ENCODE results near the gene ZMYM2. TPM values are rescaled to one million over a fixed set of nuclear protein-coding genes. Genes with fewer than 3 reads are reported as not detected.
"Not testable (repeated sequence)": the region's sequence is repeated elsewhere in the genome, so short reads cannot be mapped to it uniquely, and the experiment has no call there.

The ZMYM2 gene
- total RNA-seq, 2 donors from 2014 or later: 35.7 to 48.1 TPM

DNA sequence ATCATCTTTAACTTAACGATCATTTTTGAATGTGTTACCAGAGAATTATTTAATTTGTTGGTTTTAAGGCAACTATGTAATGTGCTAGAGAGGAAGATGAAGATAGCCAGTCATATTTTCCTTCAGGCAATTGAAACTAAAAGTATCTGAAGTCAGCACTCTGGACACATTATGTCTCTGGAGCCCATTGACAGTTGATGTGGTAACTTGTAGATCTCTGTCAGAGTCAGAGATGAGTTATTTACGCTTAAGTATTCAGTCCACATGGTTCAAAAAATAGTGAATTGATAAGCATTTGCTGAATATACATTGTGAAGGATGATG, 2.1 kb downstream of the ZMYM2 start:
- no peaks in the 10 kb centered on the region for H3K36me3 ChIP-seq
- no peaks in the 10 kb centered on the region for H3K9me3 ChIP-seq
- H3K27ac ChIP-seq: peak overlapping the region; percentile 5 to 100
- no peak for DNase-seq (ENCODE audit: low spot score)
- peaks cover 0 to 45% of the 10 kb centered on the region in 2 donors for H3K4me1 ChIP-seq
- TF ChIP-seq, protein P1, sequence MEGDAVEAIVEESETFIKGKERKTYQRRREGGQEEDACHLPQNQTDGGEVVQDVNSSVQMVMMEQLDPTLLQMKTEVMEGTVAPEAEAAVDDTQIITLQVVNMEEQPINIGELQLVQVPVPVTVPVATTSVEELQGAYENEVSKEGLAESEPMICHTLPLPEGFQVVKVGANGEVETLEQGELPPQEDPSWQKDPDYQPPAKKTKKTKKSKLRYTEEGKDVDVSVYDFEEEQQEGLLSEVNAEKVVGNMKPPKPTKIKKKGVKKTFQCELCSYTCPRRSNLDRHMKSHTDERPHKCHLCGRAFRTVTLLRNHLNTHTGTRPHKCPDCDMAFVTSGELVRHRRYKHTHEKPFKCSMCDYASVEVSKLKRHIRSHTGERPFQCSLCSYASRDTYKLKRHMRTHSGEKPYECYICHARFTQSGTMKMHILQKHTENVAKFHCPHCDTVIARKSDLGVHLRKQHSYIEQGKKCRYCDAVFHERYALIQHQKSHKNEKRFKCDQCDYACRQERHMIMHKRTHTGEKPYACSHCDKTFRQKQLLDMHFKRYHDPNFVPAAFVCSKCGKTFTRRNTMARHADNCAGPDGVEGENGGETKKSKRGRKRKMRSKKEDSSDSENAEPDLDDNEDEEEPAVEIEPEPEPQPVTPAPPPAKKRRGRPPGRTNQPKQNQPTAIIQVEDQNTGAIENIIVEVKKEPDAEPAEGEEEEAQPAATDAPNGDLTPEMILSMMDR (IDR thresholded peaks at IDR 0.05): no peak
- H3K27me3 ChIP-seq: no peaks in the 10 kb centered on the region
- H3K4me3 ChIP-seq: peak overlapping the region in 1 of 2 donors; percentile 88

DNA sequence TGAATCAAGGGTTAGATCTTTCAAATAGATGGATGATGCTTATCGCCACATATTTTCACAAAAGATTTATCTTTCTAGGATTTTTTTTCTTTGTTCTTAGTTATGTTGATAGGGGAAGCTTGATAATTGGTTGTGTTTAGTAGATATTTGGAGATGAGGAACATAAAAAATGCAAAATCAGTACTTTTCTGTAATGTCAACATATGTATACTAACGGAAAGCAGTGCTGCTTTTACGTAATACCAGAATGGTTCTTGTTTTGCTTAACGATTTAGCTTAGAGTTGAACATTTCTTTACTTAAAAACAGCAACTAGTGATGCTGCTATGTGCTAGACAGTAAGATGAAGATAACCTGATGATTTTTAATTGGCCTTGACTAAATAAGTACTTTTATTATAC, 3.0 kb downstream of the ZMYM2 start:
- TF ChIP-seq, protein P1 (IDR thresholded peaks at IDR 0.05): no peak
- no peak overlapping the region for H3K4me3 ChIP-seq
- H3K27me3 ChIP-seq: no peaks in the 10 kb centered on the region
- DNase-seq (ENCODE audit: low spot score): no peak
- H3K36me3 ChIP-seq: peaks cover 4% of the 10 kb centered on the region
- no peak overlapping the region for H3K27ac ChIP-seq
- peaks cover 0 to 45% of the 10 kb centered on the region in 2 donors for H3K4me1 ChIP-seq
- H3K9me3 ChIP-seq: no peaks in the 10 kb centered on the region

DNA sequence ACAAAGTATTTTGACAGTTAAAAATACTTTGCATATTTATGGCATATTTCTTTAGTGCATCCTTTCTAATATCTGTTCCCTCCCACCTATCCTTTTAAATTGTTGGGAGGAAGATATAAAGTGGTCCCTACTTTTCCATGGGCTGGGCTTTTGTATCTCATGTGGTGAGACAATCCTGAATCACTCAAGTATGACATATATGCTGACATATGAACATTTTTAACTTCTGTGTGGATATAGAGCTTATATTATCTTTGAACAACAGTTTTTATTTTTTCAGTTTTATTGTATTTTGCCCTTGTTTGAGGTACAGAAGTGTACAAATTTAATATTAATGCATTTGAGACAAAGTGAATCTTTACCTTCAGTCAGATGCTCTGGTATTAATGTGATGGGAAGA, 3.4 kb downstream of the ZMYM2 start:
- TF ChIP-seq, protein P1 (IDR thresholded peaks at IDR 0.05): no peak
- DNase-seq (ENCODE audit: low spot score): no peak
- Histone ChIP-seq H3K36me3 (peaks cover 7% of the 10 kb centered on the region), H3K27ac (no peak overlapping the region), H3K4me3 (no peak overlapping the region), H3K9me3 (no peaks in the 10 kb centered on the region), H3K27me3 (no peaks in the 10 kb centered on the region), H3K4me1 (peaks cover 0 to 45% of the 10 kb centered on the region in 2 donors)

DNA sequence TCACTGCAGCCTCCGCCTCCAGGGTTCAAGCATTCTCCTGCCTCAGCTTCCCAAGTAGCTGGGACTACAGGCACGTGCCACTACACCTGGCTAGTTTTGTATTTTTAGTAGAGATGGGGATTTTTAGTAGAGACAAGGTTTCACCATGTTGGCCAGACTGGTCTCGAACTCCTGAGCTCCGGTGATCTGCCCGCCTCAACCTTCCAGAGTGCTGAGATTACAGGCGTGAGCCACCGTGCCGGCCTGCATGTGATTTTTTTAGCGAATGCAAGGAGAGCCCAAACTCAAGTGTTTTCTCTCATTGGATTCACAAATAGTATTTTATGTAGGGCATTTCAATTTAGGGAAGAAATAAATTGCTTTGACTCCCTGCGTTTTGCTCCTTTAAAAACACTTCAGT, 4.4 kb downstream of the ZMYM2 start:
- DNase-seq (ENCODE audit: low spot score): no peak
- H3K27ac ChIP-seq: no peak overlapping the region
- H3K4me1 ChIP-seq: peaks cover 0 to 45% of the 10 kb centered on the region in 2 donors

DNA sequence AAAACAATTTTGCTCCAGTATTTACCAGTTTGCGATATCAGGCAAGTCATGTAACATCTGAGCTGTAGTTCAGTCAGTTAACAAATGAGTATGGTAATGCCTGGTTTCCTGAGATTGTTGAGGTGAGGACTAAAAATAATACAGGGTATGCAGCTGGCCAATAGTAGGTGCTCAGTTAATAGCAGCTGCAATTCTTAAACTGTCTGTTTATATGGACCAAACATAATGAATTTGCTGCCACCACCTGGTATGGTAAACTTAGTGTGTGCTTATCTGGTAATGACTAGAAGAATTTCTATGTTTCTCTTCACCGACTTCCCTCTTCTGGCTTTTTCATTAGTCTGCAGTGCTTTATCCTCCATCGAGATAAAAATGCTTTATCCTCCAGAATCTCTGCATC, 9.1 kb downstream of the ZMYM2 start:
- Histone ChIP-seq H3K27ac (no peak overlapping the region), H3K4me1 (peaks cover 0 to 17% of the 10 kb centered on the region in 2 donors), H3K36me3 (peaks cover 21% of the 10 kb centered on the region), H3K27me3 (no peaks in the 10 kb centered on the region), H3K4me3 (no peak overlapping the region), H3K9me3 (no peaks in the 10 kb centered on the region)
- TF ChIP-seq, protein P1 (IDR thresholded peaks at IDR 0.05): no peak
- no peak for DNase-seq (ENCODE audit: low spot score)

More for the DNA sequence above, 4.4 kb downstream of the ZMYM2 start:
- TF ChIP-seq, protein P1 (IDR thresholded peaks at IDR 0.05): no peak
- Histone ChIP-seq H3K36me3 (peaks cover 13% of the 10 kb centered on the region), H3K27me3 (no peaks in the 10 kb centered on the region), H3K9me3 (no peaks in the 10 kb centered on the region), H3K4me3 (no peak overlapping the region)

DNA sequence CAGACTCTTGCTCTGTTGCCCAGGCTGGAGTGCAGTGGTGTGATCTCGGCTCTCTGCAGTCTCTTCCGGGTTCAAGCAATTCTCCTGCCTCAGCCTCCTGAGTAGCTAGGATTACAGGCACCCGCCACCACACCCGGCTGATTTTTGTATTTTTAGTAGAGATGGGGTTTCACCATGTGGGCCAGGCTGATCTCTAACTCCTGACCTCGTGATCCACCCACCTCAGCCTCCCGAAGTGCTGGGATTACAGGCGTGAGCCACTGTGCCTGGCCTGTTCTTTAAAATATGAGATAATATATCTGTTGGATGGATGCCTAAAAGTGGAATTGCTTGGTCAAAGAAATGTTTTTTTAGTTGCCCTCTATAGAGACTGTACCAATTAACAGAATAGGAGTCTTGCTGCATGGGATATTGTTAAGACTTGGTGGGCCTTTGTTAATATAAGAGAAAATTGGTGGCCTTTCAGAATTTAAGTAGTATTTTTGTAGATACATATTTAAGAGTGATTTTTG, 16.0 kb downstream of the ZMYM2 start:
- not testable (repeated sequence) for H3K4me3 ChIP-seq, H3K4me1 ChIP-seq
- peaks cover 17% of the 10 kb centered on the region for H3K36me3 ChIP-seq

More for the DNA sequence above, 16.0 kb downstream of the ZMYM2 start:
- H3K9me3 ChIP-seq: peaks cover 0 to 15% of the 10 kb centered on the region in 2 donors
- H3K27me3 ChIP-seq; DNase-seq (ENCODE audit: low spot score); H3K27ac ChIP-seq: not testable (repeated sequence)

Measured in right atrium auricular region (tissue), 2 donors.